GM12801 (cell line): Measurements from ENCODE around the gene RUNX2.

Experiments
- TF ChIP-seq, protein P1 (sequence below): IDR thresholded peaks from one replicate; pipeline ENCODE4 v1.5.1; 2011; ENCODE audit warnings: control low read depth; ENCODE audit not compliant: insufficient read length; ENCODE audit errors: extremely low read depth

RUNX2 gene

GRCh38 chr6:45388328-45388727, 60.2 kb downstream of the RUNX2 start:
- TF ChIP-seq, protein P1, sequence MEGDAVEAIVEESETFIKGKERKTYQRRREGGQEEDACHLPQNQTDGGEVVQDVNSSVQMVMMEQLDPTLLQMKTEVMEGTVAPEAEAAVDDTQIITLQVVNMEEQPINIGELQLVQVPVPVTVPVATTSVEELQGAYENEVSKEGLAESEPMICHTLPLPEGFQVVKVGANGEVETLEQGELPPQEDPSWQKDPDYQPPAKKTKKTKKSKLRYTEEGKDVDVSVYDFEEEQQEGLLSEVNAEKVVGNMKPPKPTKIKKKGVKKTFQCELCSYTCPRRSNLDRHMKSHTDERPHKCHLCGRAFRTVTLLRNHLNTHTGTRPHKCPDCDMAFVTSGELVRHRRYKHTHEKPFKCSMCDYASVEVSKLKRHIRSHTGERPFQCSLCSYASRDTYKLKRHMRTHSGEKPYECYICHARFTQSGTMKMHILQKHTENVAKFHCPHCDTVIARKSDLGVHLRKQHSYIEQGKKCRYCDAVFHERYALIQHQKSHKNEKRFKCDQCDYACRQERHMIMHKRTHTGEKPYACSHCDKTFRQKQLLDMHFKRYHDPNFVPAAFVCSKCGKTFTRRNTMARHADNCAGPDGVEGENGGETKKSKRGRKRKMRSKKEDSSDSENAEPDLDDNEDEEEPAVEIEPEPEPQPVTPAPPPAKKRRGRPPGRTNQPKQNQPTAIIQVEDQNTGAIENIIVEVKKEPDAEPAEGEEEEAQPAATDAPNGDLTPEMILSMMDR: no peak

DNA sequence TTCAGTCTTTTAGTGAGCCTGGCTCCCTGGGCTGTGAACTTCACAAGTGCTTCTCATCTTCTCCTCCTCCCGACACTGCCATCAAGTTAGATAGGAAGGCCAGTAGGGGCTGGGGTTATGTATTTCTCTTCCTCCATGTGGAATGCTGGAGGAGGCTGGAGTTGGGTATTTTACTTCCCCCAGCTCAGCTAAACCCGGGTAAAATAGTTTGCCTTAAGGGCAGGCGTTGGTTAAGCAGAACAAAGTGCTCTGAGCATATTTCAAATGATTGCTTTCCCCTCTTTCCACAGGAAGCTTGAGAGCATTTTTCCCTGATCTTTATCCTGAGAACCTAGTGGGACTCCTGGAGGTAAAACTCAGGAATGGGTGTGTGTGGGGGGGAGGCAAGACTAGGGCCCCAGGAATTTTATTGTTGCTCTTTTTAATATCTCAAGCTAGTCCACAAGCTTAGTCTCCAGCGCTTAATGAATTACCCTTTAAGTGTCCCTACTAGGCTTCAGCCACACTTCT, 66.5 kb downstream of the RUNX2 start:
- TF ChIP-seq, protein P1: no peak

- TF ChIP-seq, protein P1: no peak
Observed at GRCh38 chr6:45398075-45398813, 70.1 kb downstream of the RUNX2 start.

GRCh38 chr6:45400021-45400420, 71.9 kb downstream of the RUNX2 start:
- TF ChIP-seq, protein P1: no peak

DNA sequence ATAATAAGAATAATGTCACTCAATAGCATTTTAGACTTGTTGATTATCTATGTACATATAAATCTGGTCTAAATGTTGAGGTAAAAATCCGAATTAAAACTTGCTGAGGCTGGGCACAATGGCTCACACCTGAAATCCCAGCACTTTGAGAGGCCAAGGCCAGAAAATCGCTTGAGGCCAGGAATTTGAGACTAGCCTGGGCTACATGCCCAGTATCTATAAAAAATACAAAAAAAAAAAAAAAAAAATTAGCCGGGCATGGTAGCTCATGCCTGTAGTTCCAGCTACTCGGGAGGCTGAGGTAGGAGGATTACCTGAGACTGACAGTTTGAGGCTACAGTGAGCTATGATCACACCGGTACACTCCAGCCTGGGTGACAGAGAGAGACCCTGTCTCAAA, 83.8 kb downstream of the RUNX2 start:
- TF ChIP-seq, protein P1: no peak

DNA sequence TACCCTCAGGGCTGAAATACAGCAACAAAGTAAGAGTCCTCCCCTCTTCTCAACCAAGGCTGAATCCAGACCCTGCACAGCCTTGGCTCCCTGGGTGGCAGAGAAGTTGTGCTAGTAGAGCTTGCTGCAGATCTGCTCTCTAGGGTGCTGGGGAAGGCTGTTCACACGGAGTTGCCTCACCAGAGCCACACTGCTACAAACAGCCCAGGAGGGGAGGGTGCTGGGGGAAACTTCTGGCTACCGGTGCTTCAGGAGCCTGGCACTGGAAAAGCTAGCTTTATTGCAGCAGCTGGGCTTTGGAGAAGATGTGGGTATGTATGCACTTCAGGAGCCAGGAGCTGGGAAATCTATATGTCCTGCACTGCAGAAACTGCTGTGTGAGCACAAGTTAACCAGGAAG, 87.2 kb downstream of the RUNX2 start:
- TF ChIP-seq, protein P1: no peak

DNA sequence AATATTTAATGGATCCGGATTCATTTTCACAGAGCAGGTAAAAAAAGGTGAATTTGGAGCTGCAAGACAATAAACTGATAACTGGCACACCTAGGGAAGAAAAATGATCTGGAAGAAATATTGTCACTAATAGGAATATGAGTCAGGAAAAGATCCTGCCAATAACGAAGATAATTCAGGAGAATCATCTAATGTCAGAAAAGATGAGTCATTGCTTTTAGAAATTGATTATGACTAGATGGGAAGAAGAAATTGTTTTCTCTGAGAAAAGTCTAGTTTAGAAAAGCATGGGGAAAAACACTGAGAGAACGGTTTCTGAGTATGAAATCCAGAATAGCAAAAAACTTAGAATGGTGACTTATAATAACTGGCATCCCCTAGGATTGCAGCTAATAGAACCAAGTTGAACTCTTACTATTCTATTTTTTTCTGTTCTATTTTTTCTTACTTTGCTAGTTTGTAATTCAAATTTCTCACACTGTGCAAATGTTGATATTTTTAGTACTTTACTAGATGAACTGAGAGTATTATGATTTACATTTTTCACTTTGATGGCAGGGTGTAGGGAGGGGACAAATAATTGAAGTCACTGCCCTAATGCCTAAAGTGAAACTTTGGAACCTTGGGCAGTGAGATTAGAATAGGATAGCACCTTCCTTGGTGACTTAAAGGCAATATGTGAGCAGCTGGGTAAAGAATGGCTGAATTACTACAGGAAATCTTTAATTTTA, 87.8 kb downstream of the RUNX2 start:
- TF ChIP-seq, protein P1: no peak
